Mucosa of descending colon (tissue), 3 donors: ENCODE results near the gene TOGARAM2. TPM values are rescaled to one million over a fixed set of nuclear protein-coding genes. Genes with fewer than 3 reads are reported as not detected.

Source experiments
- ATAC-seq: fragments of 200-7000 bp; cut with Tn5 transposase; one replicate; pipeline ENCODE4 v1.9.1; 2020; ENCODE audit warnings: mild to moderate bottlenecking, moderate library complexity
- DNase-seq, 3 donors: peaks; one replicate each; pipeline ENCODE4 v3.0.0-alpha.2; 2020
- H3K36me3 ChIP-seq: fragments of 200-600 bp; one replicate; pipeline ENCODE4 v1.8.0; 2021; ENCODE audit warnings: low read depth, mild to moderate bottlenecking
- H3K4me1 ChIP-seq: fragments of 200-600 bp; one replicate; pipeline ENCODE4 v1.8.0; 2021; ENCODE audit warnings: low read depth, mild to moderate bottlenecking
- H3K4me3 ChIP-seq: fragments of 200-600 bp; one replicate; pipeline ENCODE4 v1.8.0; 2021; ENCODE audit warnings: mild to moderate bottlenecking
- H3K9me3 ChIP-seq: fragments of 200-600 bp; one replicate; pipeline ENCODE4 v1.8.0; 2021; ENCODE audit warnings: mild to moderate bottlenecking
- CTCF ChIP-seq: fragments of 200-600 bp; IDR thresholded peaks from one replicate; pipeline ENCODE4 v1.8.0; 2022; ENCODE audit warnings: antibody characterized with exemption, mild to moderate bottlenecking
- intact Hi-C, 2 donors: fragments of 100-400 bp; cut with DNase I in 1 of 2; cut with micrococcal nuclease in 1 of 2; formaldehyde crosslinking; loops; one replicate each; pipeline versions ENCODE4 v1.11.0 to v1.11.1; 2022; cut with DNase I, micrococcal nuclease
- total RNA-seq, 3 donors: library from RNA; stranded (reverse); fragmentation: NEBNext Ultra II Directional in 2 of 3; extraction: Animal tissue kit (Norgen Biotek cat#: 25700) in 2 of 3; gene quantifications; one replicate each; pipeline versions ENCODE4 v1.2.1 to v1.2.4, GENCODE V29; 2021 to 2023
- donor health status: DM: no; HTN: no; CAD: no; lungs with moderate emphysema.
- donor health status: DM: no; HTN: no; CAD: no.
- donor health status: DM: no; HTN: yes; CAD: no.

Gene TOGARAM2
- total RNA-seq, 3 donors from 2014 or later = 0.58 to 3.2 (median 0.81) TPM

GRCh38 chr2:29062371-29062770 is 81.3 kb downstream of the TOGARAM2 start:
- no peak for TF ChIP-seq CTCF
- H3K36me3 ChIP-seq = no peaks in the 10 kb centered on the region
- DNase-seq (no peak), ATAC-seq (no peak)
- H3K4me1 ChIP-seq = no peaks in the 10 kb centered on the region
- no peak overlapping the region for H3K4me3 ChIP-seq
- intact Hi-C loops = no loop called here
- H3K9me3 ChIP-seq = no peaks in the 10 kb centered on the region

DNA sequence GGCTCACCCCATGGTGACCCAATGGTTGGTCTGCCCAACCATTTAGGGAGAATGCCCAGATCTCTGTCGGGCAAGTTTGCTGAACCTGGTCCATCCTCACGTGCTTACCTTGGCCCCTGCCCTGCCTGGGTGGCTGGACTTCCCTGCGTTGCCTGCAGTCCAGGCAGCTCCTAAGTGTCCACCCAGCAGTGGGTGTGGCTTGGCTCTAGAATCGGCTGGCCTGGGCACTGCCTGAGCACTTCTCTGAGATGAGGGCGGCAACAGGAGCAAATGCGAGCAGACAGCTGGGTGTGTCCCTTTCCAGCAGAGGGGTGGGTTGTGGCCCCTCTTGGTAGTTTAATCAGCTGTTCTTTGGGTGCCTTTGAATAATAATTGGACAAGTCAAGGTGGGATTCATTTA is 82.0 kb downstream of the TOGARAM2 start:
- no peak for ATAC-seq
- DNase-seq = no peak
- Histone ChIP-seq H3K36me3 (no peaks in the 10 kb centered on the region), H3K9me3 (no peaks in the 10 kb centered on the region), H3K4me1 (no peaks in the 10 kb centered on the region), H3K4me3 (no peak overlapping the region)
- TF ChIP-seq CTCF = no peak
- intact Hi-C loops = no loop called here

DNA sequence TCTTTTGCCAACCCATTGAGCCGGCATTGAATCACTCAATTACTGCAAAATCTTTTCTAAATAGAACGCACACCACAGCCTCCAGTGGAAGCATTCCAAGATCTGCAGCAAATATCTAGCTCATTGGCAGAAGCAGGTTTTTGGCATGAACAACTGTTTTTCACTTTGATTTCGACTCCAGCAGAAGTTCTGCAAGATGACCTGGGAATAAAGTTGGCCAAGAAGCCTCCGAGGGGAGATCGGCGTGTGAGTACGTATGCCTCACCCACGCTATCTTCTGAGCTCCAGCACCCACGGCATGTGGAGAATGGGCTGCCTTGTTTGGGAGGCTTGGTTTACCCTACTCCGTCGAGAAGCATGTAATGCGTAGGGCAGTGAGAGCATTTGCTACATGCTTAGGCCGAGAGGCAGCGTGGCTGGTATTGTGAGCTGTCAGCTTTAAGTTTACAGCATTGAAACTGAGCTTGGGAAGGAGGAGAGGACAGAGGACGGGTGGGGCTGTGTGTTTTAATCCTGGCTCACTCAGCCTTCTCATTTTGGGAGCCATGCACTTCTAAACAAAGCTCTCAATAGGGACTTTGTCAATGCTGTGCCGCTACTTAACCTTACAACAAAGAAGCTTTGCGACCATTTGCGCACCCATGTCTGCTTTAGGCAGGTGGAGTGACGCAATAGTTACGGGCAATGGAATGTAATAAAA is 82.7 kb downstream of the TOGARAM2 start:
- no peak for DNase-seq
- no peak for ATAC-seq
- no peaks in the 10 kb centered on the region for H3K4me1 ChIP-seq
- intact Hi-C loops = no loop called here
- TF ChIP-seq CTCF = no peak
- H3K9me3 ChIP-seq = no peaks in the 10 kb centered on the region
- no peaks in the 10 kb centered on the region for H3K36me3 ChIP-seq
- no peak overlapping the region for H3K4me3 ChIP-seq

GRCh38 chr2:29064346-29064715 is 83.2 kb downstream of the TOGARAM2 start:
- no peak for DNase-seq
- no peak for ATAC-seq
- H3K4me3 ChIP-seq = no peak overlapping the region
- no peaks in the 10 kb centered on the region for H3K36me3 ChIP-seq
- no peaks in the 10 kb centered on the region for H3K9me3 ChIP-seq
- no peaks in the 10 kb centered on the region for H3K4me1 ChIP-seq
- no peak for TF ChIP-seq CTCF
- intact Hi-C loops = no loop called here

GRCh38 chr2:29064746-29065067 is 83.6 kb downstream of the TOGARAM2 start:
- TF ChIP-seq CTCF = no peak
- no peaks in the 10 kb centered on the region for H3K36me3 ChIP-seq
- DNase-seq (no peak), ATAC-seq (no peak)
- H3K9me3 ChIP-seq = no peaks in the 10 kb centered on the region
- no peaks in the 10 kb centered on the region for H3K4me1 ChIP-seq
- intact Hi-C loops = no loop called here
- H3K4me3 ChIP-seq = no peak overlapping the region
